ENCODE data around the gene VKORC1. TPM values are rescaled to one million over a fixed set of nuclear protein-coding genes. Genes with fewer than 3 reads are reported as not detected.

Gene VKORC1
- total and polyA plus RNA-seq, 8 donors = 62.0 to 102 (median 64.8) TPM

- Histone ChIP-seq H3K4me3 (no peak overlapping the region), H3K27me3 (no peaks in the 10 kb centered on the region), H3K9me3 (no peaks in the 10 kb centered on the region), H3K36me3 (peaks cover 0 to 73% of the 10 kb centered on the region in 2 donors), H3K27ac (peak overlapping the region in 1 of 2 donors; percentile 97), H3K4me1 (peaks cover 13 to 46% of the 10 kb centered on the region in 2 donors)
- ATAC-seq = no peak
- TF ChIP-seq, protein P1, sequence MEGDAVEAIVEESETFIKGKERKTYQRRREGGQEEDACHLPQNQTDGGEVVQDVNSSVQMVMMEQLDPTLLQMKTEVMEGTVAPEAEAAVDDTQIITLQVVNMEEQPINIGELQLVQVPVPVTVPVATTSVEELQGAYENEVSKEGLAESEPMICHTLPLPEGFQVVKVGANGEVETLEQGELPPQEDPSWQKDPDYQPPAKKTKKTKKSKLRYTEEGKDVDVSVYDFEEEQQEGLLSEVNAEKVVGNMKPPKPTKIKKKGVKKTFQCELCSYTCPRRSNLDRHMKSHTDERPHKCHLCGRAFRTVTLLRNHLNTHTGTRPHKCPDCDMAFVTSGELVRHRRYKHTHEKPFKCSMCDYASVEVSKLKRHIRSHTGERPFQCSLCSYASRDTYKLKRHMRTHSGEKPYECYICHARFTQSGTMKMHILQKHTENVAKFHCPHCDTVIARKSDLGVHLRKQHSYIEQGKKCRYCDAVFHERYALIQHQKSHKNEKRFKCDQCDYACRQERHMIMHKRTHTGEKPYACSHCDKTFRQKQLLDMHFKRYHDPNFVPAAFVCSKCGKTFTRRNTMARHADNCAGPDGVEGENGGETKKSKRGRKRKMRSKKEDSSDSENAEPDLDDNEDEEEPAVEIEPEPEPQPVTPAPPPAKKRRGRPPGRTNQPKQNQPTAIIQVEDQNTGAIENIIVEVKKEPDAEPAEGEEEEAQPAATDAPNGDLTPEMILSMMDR (IDR thresholded peaks at IDR 0.05) = no peak
- intact Hi-C loops (cut with DNase I) = no loop called here
- DNase-seq = no peak
Observed at GRCh38 chr16:31125844-31126243, 31.2 kb upstream of the VKORC1 start.

DNA sequence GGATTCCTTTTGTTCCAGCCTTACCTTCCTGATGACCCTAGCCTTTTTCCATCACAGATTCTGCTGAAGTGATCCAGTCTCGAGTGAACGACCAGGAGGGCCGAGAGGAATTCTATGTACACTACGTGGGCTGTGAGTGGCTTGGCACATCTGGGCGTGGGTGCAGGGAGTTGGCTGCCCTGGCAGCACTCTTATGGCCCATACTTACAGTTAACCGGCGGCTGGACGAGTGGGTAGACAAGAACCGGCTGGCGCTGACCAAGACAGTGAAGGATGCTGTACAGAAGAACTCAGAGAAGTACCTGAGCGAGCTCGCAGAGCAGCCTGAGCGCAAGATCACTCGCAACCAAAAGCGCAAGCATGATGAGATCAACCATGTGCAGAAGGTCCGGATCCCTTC is 25.5 kb upstream of the VKORC1 start:
- intact Hi-C loops (cut with DNase I) = no loop called here
- Histone ChIP-seq H3K27me3 (no peaks in the 10 kb centered on the region), H3K4me3 (no peak overlapping the region), H3K4me1 (peaks cover 4 to 36% of the 10 kb centered on the region in 2 donors), H3K27ac (peak overlapping the region in 1 of 2 donors; percentile 90), H3K9me3 (no peaks in the 10 kb centered on the region), H3K36me3 (peaks cover 0 to 59% of the 10 kb centered on the region in 2 donors)
- ATAC-seq = no peak
- TF ChIP-seq, protein P1 (IDR thresholded peaks at IDR 0.05) = no peak
- DNase-seq = no peak

- Histone ChIP-seq H3K4me3 (peak overlapping the region; percentile 57 to 61), H3K4me1 (peaks cover 4 to 50% of the 10 kb centered on the region in 2 donors), H3K9me3 (no peaks in the 10 kb centered on the region), H3K27me3 (no peaks in the 10 kb centered on the region), H3K36me3 (peaks cover 0 to 46% of the 10 kb centered on the region in 2 donors), H3K27ac (peak overlapping the region; percentile 90)
- TF ChIP-seq, protein P1 (IDR thresholded peaks at IDR 0.05) = no peak
- peak; percentile 8 for ATAC-seq
- intact Hi-C loops (cut with DNase I) = no loop called here
- no peak for DNase-seq
Observed at GRCh38 chr16:31118223-31119155, 23.9 kb upstream of the VKORC1 start.

DNA sequence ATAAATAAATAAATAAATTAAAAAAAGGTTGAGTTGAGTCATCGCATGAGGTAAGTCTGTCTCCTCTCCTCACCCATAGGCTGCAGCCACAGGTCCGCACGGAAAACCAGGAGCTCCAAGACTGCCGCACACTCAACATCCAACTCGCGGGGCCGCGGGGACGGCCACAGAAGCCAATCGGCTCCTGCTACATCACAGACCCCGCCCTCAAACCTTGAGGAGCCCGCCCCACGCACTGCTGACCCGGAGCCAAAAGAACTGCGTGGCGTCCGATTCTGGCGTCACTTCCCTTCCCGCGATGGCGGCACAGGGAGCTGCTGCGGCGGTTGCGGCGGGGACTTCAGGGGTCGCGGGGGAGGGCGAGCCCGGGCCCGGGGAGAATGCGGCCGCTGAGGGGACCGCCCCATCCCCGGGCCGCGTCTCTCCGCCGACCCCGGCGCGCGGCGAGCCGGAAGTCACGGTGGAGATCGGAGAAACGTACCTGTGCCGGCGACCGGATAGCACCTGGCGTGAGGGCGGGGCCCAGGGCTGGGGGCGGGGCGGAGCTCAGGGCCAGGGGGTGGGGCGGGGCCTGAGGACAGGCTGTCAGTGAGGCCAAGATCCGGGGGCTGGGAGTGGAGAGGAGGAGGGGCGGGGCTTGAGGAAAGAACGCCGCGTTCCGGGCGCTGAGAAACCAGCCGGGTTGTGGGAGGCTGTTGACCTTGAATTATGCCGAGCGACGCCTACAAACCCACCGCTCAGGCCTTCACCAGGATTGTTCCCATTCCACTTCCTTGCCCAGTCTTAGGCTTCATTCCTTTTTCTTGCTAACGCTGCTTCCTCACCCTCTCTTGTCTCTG is 23.0 kb upstream of the VKORC1 start, which contains the start of gene KAT8:
KAT8 (plus strand) TSS at position 281 of the 839 bp plus-strand sequence; CDS start at position 299, 18 bp downstream.
- intact Hi-C loops (cut with DNase I) = no loop called here
- H3K27me3 ChIP-seq = no peaks in the 10 kb centered on the region
- ATAC-seq (peak; percentile 98), DNase-seq (peak; percentile 97 to 99 (median 98))
- peaks cover 4 to 59% of the 10 kb centered on the region in 2 donors for H3K4me1 ChIP-seq
- H3K9me3 ChIP-seq = no peaks in the 10 kb centered on the region
- TF ChIP-seq, protein P1 (IDR thresholded peaks at IDR 0.05) = no peak
- H3K4me3 ChIP-seq = peak within 1 kb of the TSS; percentile 57 to 61
- peak within 1 kb of the TSS; percentile 90 for H3K27ac ChIP-seq
- H3K36me3 ChIP-seq = peaks cover 0 to 43% of the 10 kb centered on the region in 2 donors
